Measurements from ENCODE around the gene C2CD4B.

- TF ChIP-seq CTCF (optimal IDR thresholded peaks at IDR 0.05 in 1 of 3, IDR thresholded peaks at IDR 0.05 in 1 of 3, conservative IDR thresholded peaks at IDR 0.05 in 1 of 3; ENCODE audit: extremely low read depth in 1 of 3, insufficient read depth in 2 of 3, low read length in 3 of 3) (no peak), EZH2 (IDR thresholded peaks at IDR 0.05; ENCODE audit: low read length) (no peak)
Observed at GRCh38 chr15:62120776-62121175, 44.3 kb downstream of the C2CD4B start.
